22Rv1 (cell line): ENCODE data around the gene CXCL5.

Experiments used
- ZFX ChIP-seq: fragments of 450-650 bp; IDR thresholded peaks from 2 replicates; pipeline ENCODE4 v1.6.1; 2017; ENCODE audit warnings: antibody characterized with exemption, borderline replicate concordance
- TF ChIP-seq, protein P1 (sequence below): fragments of 450-650 bp; IDR thresholded peaks from 2 replicates; pipeline ENCODE4 v1.5.1; 2017; ENCODE audit warnings: mild to moderate bottlenecking

DNA sequence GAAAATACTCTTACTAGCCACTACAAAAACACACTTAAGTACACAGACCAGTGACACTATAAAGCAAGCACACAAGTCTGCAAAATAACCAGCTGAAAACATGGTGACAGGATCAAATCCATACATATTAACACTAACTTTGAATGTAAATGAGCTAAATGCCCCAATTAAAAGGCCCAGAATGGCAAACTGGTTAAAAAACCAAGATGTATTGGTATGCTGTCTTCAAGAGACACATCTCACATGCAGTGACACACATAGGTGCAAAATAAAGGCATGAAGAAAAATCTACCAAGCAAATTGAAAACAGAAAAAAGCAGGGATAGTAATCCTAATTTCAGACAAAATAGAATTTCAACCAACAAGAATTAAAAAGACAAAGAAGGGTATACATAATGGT lies 27.5 kb downstream of the CXCL5 start:
- TF ChIP-seq, protein P1, sequence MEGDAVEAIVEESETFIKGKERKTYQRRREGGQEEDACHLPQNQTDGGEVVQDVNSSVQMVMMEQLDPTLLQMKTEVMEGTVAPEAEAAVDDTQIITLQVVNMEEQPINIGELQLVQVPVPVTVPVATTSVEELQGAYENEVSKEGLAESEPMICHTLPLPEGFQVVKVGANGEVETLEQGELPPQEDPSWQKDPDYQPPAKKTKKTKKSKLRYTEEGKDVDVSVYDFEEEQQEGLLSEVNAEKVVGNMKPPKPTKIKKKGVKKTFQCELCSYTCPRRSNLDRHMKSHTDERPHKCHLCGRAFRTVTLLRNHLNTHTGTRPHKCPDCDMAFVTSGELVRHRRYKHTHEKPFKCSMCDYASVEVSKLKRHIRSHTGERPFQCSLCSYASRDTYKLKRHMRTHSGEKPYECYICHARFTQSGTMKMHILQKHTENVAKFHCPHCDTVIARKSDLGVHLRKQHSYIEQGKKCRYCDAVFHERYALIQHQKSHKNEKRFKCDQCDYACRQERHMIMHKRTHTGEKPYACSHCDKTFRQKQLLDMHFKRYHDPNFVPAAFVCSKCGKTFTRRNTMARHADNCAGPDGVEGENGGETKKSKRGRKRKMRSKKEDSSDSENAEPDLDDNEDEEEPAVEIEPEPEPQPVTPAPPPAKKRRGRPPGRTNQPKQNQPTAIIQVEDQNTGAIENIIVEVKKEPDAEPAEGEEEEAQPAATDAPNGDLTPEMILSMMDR: no peak
- no peak for TF ChIP-seq ZFX
